ENCODE data around the gene RCBTB2.

The RCBTB2 gene

GRCh38 chr13:48561466-48562235, 28.8 kb upstream of the RCBTB2 start:
- Histone ChIP-seq H3K4me3 (ENCODE audit: low read length) (no peak overlapping the region), H3K27me3 (ENCODE audit: control insufficient read depth, insufficient read depth, low read length) (no peaks in the 10 kb centered on the region), H3K9ac (ENCODE audit: low read length) (no peak overlapping the region), H3K27ac (ENCODE audit: low read length) (no peak overlapping the region), H3K36me3 (ENCODE audit: control insufficient read depth, low read depth, low read length) (no peaks in the 10 kb centered on the region), H3K4me1 (ENCODE audit: control insufficient read depth, low read depth, low read length) (no peaks in the 10 kb centered on the region), H3K9me3 (ENCODE audit: control insufficient read depth, low read depth, low read length) (no peaks in the 10 kb centered on the region)

- Histone ChIP-seq H3K36me3 (ENCODE audit: control insufficient read depth, low read depth, low read length) (no peaks in the 10 kb centered on the region), H3K4me1 (ENCODE audit: control insufficient read depth, low read depth, low read length) (no peaks in the 10 kb centered on the region), H3K27ac (ENCODE audit: low read length) (no peak overlapping the region), H3K9ac (ENCODE audit: low read length) (no peak overlapping the region), H3K9me3 (ENCODE audit: control insufficient read depth, low read depth, low read length) (no peaks in the 10 kb centered on the region), H3K4me3 (ENCODE audit: low read length) (no peak overlapping the region), H3K27me3 (ENCODE audit: control insufficient read depth, insufficient read depth, low read length) (no peaks in the 10 kb centered on the region)
Observed at GRCh38 chr13:48560657-48561337, 27.9 kb upstream of the RCBTB2 start.

- Histone ChIP-seq H3K4me1 (ENCODE audit: control insufficient read depth, low read depth, low read length) (no peaks in the 10 kb centered on the region), H3K9ac (ENCODE audit: low read length) (no peak overlapping the region), H3K36me3 (ENCODE audit: control insufficient read depth, low read depth, low read length) (no peaks in the 10 kb centered on the region), H3K27ac (ENCODE audit: low read length) (no peak overlapping the region), H3K9me3 (ENCODE audit: control insufficient read depth, low read depth, low read length) (no peaks in the 10 kb centered on the region), H3K27me3 (ENCODE audit: control insufficient read depth, insufficient read depth, low read length) (no peaks in the 10 kb centered on the region), H3K4me3 (ENCODE audit: low read length) (no peak overlapping the region)
Observed at GRCh38 chr13:48559638-48560320, 26.9 kb upstream of the RCBTB2 start.

GRCh38 chr13:48556817-48557216, 23.9 kb upstream of the RCBTB2 start:
- Histone ChIP-seq H3K9me3 (ENCODE audit: control insufficient read depth, low read depth, low read length) (peaks cover 3% of the 10 kb centered on the region), H3K9ac (ENCODE audit: low read length) (no peak overlapping the region), H3K27me3 (ENCODE audit: control insufficient read depth, insufficient read depth, low read length) (no peaks in the 10 kb centered on the region), H3K4me1 (ENCODE audit: control insufficient read depth, low read depth, low read length) (no peaks in the 10 kb centered on the region), H3K27ac (ENCODE audit: low read length) (no peak overlapping the region), H3K36me3 (ENCODE audit: control insufficient read depth, low read depth, low read length) (no peaks in the 10 kb centered on the region), H3K4me3 (ENCODE audit: low read length) (no peak overlapping the region)

GRCh38 chr13:48555441-48555840, 22.6 kb upstream of the RCBTB2 start:
- Histone ChIP-seq H3K9ac (ENCODE audit: low read length) (no peak overlapping the region), H3K27me3 (ENCODE audit: control insufficient read depth, insufficient read depth, low read length) (no peaks in the 10 kb centered on the region), H3K9me3 (ENCODE audit: control insufficient read depth, low read depth, low read length) (peaks cover 11% of the 10 kb centered on the region), H3K36me3 (ENCODE audit: control insufficient read depth, low read depth, low read length) (no peaks in the 10 kb centered on the region), H3K4me1 (ENCODE audit: control insufficient read depth, low read depth, low read length) (no peaks in the 10 kb centered on the region), H3K4me3 (ENCODE audit: low read length) (no peak overlapping the region), H3K27ac (ENCODE audit: low read length) (no peak overlapping the region)

- Histone ChIP-seq H3K4me1 (ENCODE audit: control insufficient read depth, low read depth, low read length) (no peaks in the 10 kb centered on the region), H3K27ac (ENCODE audit: low read length) (no peak overlapping the region), H3K36me3 (ENCODE audit: control insufficient read depth, low read depth, low read length) (no peaks in the 10 kb centered on the region), H3K9ac (ENCODE audit: low read length) (no peak overlapping the region), H3K27me3 (ENCODE audit: control insufficient read depth, insufficient read depth, low read length) (no peaks in the 10 kb centered on the region), H3K4me3 (ENCODE audit: low read length) (no peak overlapping the region), H3K9me3 (ENCODE audit: control insufficient read depth, low read depth, low read length) (peaks cover 11% of the 10 kb centered on the region)
Observed at GRCh38 chr13:48551329-48551728, 18.4 kb upstream of the RCBTB2 start.

GRCh38 chr13:48549658-48550057, 16.8 kb upstream of the RCBTB2 start:
- no peak overlapping the region for H3K27ac ChIP-seq (ENCODE audit: low read length)

GRCh38 chr13:48547663-48548092, 14.8 kb upstream of the RCBTB2 start:
- peaks cover 11% of the 10 kb centered on the region for H3K9me3 ChIP-seq (ENCODE audit: control insufficient read depth, low read depth, low read length)
- no peak overlapping the region for H3K4me3 ChIP-seq (ENCODE audit: low read length)
- no peak overlapping the region for H3K9ac ChIP-seq (ENCODE audit: low read length)
- no peaks in the 10 kb centered on the region for H3K36me3 ChIP-seq (ENCODE audit: control insufficient read depth, low read depth, low read length)
- H3K4me1 ChIP-seq (ENCODE audit: control insufficient read depth, low read depth, low read length): no peaks in the 10 kb centered on the region
- no peaks in the 10 kb centered on the region for H3K27me3 ChIP-seq (ENCODE audit: control insufficient read depth, insufficient read depth, low read length)
- H3K27ac ChIP-seq (ENCODE audit: low read length): no peak overlapping the region

More at GRCh38 chr13:48549658-48550057, 16.8 kb upstream of the RCBTB2 start:
- Histone ChIP-seq H3K27me3 (ENCODE audit: control insufficient read depth, insufficient read depth, low read length) (no peaks in the 10 kb centered on the region), H3K4me3 (ENCODE audit: low read length) (no peak overlapping the region), H3K4me1 (ENCODE audit: control insufficient read depth, low read depth, low read length) (no peaks in the 10 kb centered on the region), H3K9me3 (ENCODE audit: control insufficient read depth, low read depth, low read length) (peaks cover 11% of the 10 kb centered on the region), H3K36me3 (ENCODE audit: control insufficient read depth, low read depth, low read length) (no peaks in the 10 kb centered on the region), H3K9ac (ENCODE audit: low read length) (no peak overlapping the region)

- Histone ChIP-seq H3K4me3 (ENCODE audit: low read length) (no peak overlapping the region), H3K36me3 (ENCODE audit: control insufficient read depth, low read depth, low read length) (no peaks in the 10 kb centered on the region)
Observed at GRCh38 chr13:48545608-48546007, 12.7 kb upstream of the RCBTB2 start.

GRCh38 chr13:48542581-48543341, 9.9 kb upstream of the RCBTB2 start:
- Histone ChIP-seq H3K27me3 (ENCODE audit: control insufficient read depth, insufficient read depth, low read length) (no peaks in the 10 kb centered on the region), H3K36me3 (ENCODE audit: control insufficient read depth, low read depth, low read length) (no peaks in the 10 kb centered on the region), H3K4me3 (ENCODE audit: low read length) (peak overlapping the region; percentile 5), H3K9ac (ENCODE audit: low read length) (no peak overlapping the region), H3K9me3 (ENCODE audit: control insufficient read depth, low read depth, low read length) (no peaks in the 10 kb centered on the region), H3K4me1 (ENCODE audit: control insufficient read depth, low read depth, low read length) (peaks cover 6% of the 10 kb centered on the region), H3K27ac (ENCODE audit: low read length) (no peak overlapping the region)

More at GRCh38 chr13:48545608-48546007, 12.7 kb upstream of the RCBTB2 start:
- Histone ChIP-seq H3K9ac (ENCODE audit: low read length) (no peak overlapping the region), H3K9me3 (ENCODE audit: control insufficient read depth, low read depth, low read length) (no peaks in the 10 kb centered on the region), H3K27ac (ENCODE audit: low read length) (no peak overlapping the region), H3K4me1 (ENCODE audit: control insufficient read depth, low read depth, low read length) (peaks cover 6% of the 10 kb centered on the region), H3K27me3 (ENCODE audit: control insufficient read depth, insufficient read depth, low read length) (no peaks in the 10 kb centered on the region)

GRCh38 chr13:48542138-48542537, 9.3 kb upstream of the RCBTB2 start:
- peaks cover 6% of the 10 kb centered on the region for H3K4me1 ChIP-seq (ENCODE audit: control insufficient read depth, low read depth, low read length)
- no peaks in the 10 kb centered on the region for H3K27me3 ChIP-seq (ENCODE audit: control insufficient read depth, insufficient read depth, low read length)
- H3K9ac ChIP-seq (ENCODE audit: low read length): no peak overlapping the region
- no peak overlapping the region for H3K27ac ChIP-seq (ENCODE audit: low read length)
- H3K36me3 ChIP-seq (ENCODE audit: control insufficient read depth, low read depth, low read length): no peaks in the 10 kb centered on the region
- H3K4me3 ChIP-seq (ENCODE audit: low read length): no peak overlapping the region
- no peaks in the 10 kb centered on the region for H3K9me3 ChIP-seq (ENCODE audit: control insufficient read depth, low read depth, low read length)
